A549 treated with AZD2906 at 1 μM for 4 hours (cell line): Measurements from ENCODE around the gene MACC1. TPM values are rescaled to one million over a fixed set of nuclear protein-coding genes. Genes with fewer than 3 reads are reported as not detected.

ENCODE experiments used
- total RNA-seq: library from RNA; stranded (reverse); fragments of 200-300 nt; extraction: Qiagen RNA extraction; gene quantifications from 5 replicates; pipeline ENCODE4 v1.2.3, GENCODE V29; 2022

MACC1 gene
- not detected in 5 replicates for total RNA-seq

GRCh38 chr7:20217193-20217948 is at the start of gene MACC1:
Gene MACC1, minus strand, starts transcription at chr7:20217384. Its CDS starts 55,522 bp downstream, at chr7:20161862.

Other genes with a start within 250 kb of the MACC1 start
- gene ITGB8, start 113.5 kb upstream of the MACC1 start, total RNA-seq: 1.1 to 1.5 TPM (median 1.3 TPM) in 5 replicates